GM12878 (cell line): ENCODE measurements around the gene LGI4. TPM values are rescaled to one million over a fixed set of nuclear protein-coding genes. Genes with fewer than 3 reads are reported as not detected.

Experiments
- ATAC-seq: fragments of 200-7000 bp; cut with Tn5 transposase; 3 replicates; pipeline ENCODE4 v1.9.1; 2020; ENCODE audit warnings: mild to moderate bottlenecking, moderate library complexity
- BruUV-seq: library from RNA; stranded (reverse); fragments of 400-500 nt; replicated peaks from 2 replicates; lab custom pipeline; 2021; lab: Mats Ljungman, UMichigan
- CTCF ChIA-PET: fragments of 300-600 bp; sonication (Branson Sonifier 250); formaldehyde crosslinking; extraction: SDS; loops from one replicate; lab custom pipeline; 2021; ENCODE audit warnings: inconsistent platforms; lab: Yijun Ruan, JAX
- POLR2A ChIA-PET: fragments of 350-600 bp; formaldehyde crosslinking; extraction: SDS; loops from one replicate; lab custom pipeline; 2021; ENCODE audit warnings: inconsistent platforms; lab: Charles Lee
- RAD21 ChIA-PET: fragments of 300-600 bp; sonication (Branson Sonifier 250); formaldehyde crosslinking; loops from one replicate; lab custom pipeline; 2023; ENCODE audit warnings: antibody characterized with exemption; ENCODE audit not compliant: unreplicated experiment; lab: Charles Lee
- SMC1A ChIA-PET: fragments of 300-600 bp; sonication (Branson Sonifier 250); formaldehyde crosslinking; loops from one replicate; lab custom pipeline; 2023; ENCODE audit not compliant: unreplicated experiment, uncharacterized antibody; lab: Charles Lee
- DNase-seq: peaks from one replicate; pipeline ENCODE4 v3.0.0-alpha.2; 2011; ENCODE audit warnings: low read depth, low spot score
- FAIRE-seq: peaks from 3 replicates; lab custom pipeline; 2011; peaks lifted over from hg19 to GRCh38; lab: Jason Lieb, UNC
- H2AFZ ChIP-seq: 2 replicates; pipeline ENCODE4 v1.6.0; 2011; ENCODE audit warnings: low read depth, low read length, control low read depth; ENCODE audit not compliant: control insufficient read depth
- H3K27ac ChIP-seq: 2 replicates; pipeline ENCODE4 v1.5.1; 2011; ENCODE audit warnings: control low read depth; ENCODE audit not compliant: control insufficient read depth, insufficient read depth
- H3K27me3 ChIP-seq, 2 experiments: replicated peaks in 1 of 2; 2 replicates each; pipeline versions ENCODE4 v1.6.0 to v1.6.1; 2011; ENCODE audit warnings: low read length in 1 of 2; ENCODE audit not compliant: control insufficient read depth in 2 of 2, insufficient read depth in 2 of 2
- H3K36me3 ChIP-seq, 2 experiments: 2 replicates each; pipeline ENCODE4 v1.5.1; 2011; ENCODE audit warnings: low read length in 1 of 2; ENCODE audit not compliant: control insufficient read depth in 2 of 2, insufficient read depth in 2 of 2
- H3K4me1 ChIP-seq: 2 replicates; pipeline ENCODE4 v1.6.1; 2011; ENCODE audit warnings: mild to moderate bottlenecking, low read length, moderate library complexity, mixed read lengths; ENCODE audit not compliant: control insufficient read depth, insufficient read depth
- H3K4me2 ChIP-seq: 2 replicates; pipeline ENCODE4 v1.6.0; 2011; ENCODE audit warnings: control low read depth; ENCODE audit not compliant: control insufficient read depth, insufficient read depth
- H3K4me3 ChIP-seq: fragments of 200-600 bp; sonication (generic); 2 replicates; pipeline ENCODE4 v1.5.1; 2016
- H3K79me2 ChIP-seq: 2 replicates; pipeline ENCODE4 v1.6.0; 2011; ENCODE audit warnings: low read length; ENCODE audit not compliant: control insufficient read depth, insufficient read depth
- H3K9ac ChIP-seq: 2 replicates; pipeline ENCODE4 v1.8.0; 2011; ENCODE audit warnings: low read length, control low read depth, mixed read lengths; ENCODE audit not compliant: control insufficient read depth, insufficient read depth
- H3K9me3 ChIP-seq: replicated peaks from 3 replicates; pipeline ENCODE4 v1.5.1; 2011; ENCODE audit warnings: mild to moderate bottlenecking, low read length; ENCODE audit not compliant: control insufficient read depth, insufficient read depth
- H4K20me1 ChIP-seq: 2 replicates; pipeline ENCODE4 v1.6.0; 2011; ENCODE audit not compliant: control insufficient read depth, insufficient read depth
- FOXM1 ChIP-seq: IDR thresholded peaks from 2 replicates; pipeline ENCODE4 v1.6.1; 2012; ENCODE audit warnings: low read depth, mild to moderate bottlenecking, inconsistent platforms, low read length, moderate library complexity
- SMARCA5 ChIP-seq: fragments of 450-650 bp; IDR thresholded peaks from 2 replicates; pipeline ENCODE4 v1.6.1; 2017; ENCODE audit warnings: mild to moderate bottlenecking
- ZNF384 ChIP-seq: IDR thresholded peaks from 2 replicates; pipeline ENCODE4 v1.6.1; 2012; ENCODE audit warnings: low read depth, mild to moderate bottlenecking, low read length, improper control_type of control experiment, borderline replicate concordance
- WGBS: methylation state at CpG from one replicate; pipeline ENCODE4 v1.1.6; 2016; ENCODE audit warnings: low lambda C conversion rate; ENCODE audit not compliant: insufficient replicate concordance, insufficient coverage; ENCODE audit errors: missing lambda C conversion rate; 5-methylcytosine and 5-hydroxymethylcytosine counted together
- in situ Hi-C: fragments of 300-500 bp; cut with MboI; formaldehyde crosslinking; loops from 9 replicates; pipeline ENCODE4 v1.14.3; 2018; ENCODE audit warnings: mixed read lengths
- intact Hi-C: fragments of 100-400 bp; cut with micrococcal nuclease; formaldehyde crosslinking; loops from one replicate; pipeline ENCODE4 v1.14.2; 2022; ENCODE audit not compliant: unreplicated experiment
- polyA plus RNA-seq, 11 experiments: library from polyadenylated mRNA; depleted of rRNA in 4 of 11; unstranded in 6 of 11; stranded (reverse) in 5 of 11; fragments of >200 nt; fragmentation: Nextera tagmentation in 4 of 11; fragmentation: Illumina TruSeq in 1 of 11; extraction: Ambion mirVana in 4 of 11; extraction: Trizol in 1 of 11; gene quantifications; 1 replicate in 1 of 11; 2 replicates in 10 of 11; pipeline versions ENCODE4 v1.2.1 to v1.2.3, GENCODE V29; 2011 to 2016; ENCODE audit warnings: inconsistent platforms in 2 of 11, missing spikeins in 2 of 11, low read depth in 1 of 11
- total RNA-seq, 4 experiments: library from RNA; depleted of rRNA in 3 of 4; stranded (reverse); fragments of >200 nt in 3 of 4; fragmentation: Illumina TruSeq in 1 of 4; extraction: Trizol in 1 of 4; gene quantifications; 2 replicates each; pipeline versions ENCODE4 v1.2.1 to v1.2.3, GENCODE V29; 2013 to 2021
- TF ChIP-seq, protein P1 (sequence below): fragments of 450-650 bp; IDR thresholded peaks from 2 replicates; pipeline ENCODE4 v1.6.1; 2017; ENCODE audit warnings: mild to moderate bottlenecking
- TF ChIP-seq, protein P2 (sequence below): fragments of 450-650 bp; IDR thresholded peaks from 2 replicates; pipeline ENCODE4 v1.6.1; 2016; ENCODE audit warnings: mild to moderate bottlenecking
- TF ChIP-seq, protein P3 (sequence below): fragments of 450-650 bp; formaldehyde crosslinking; IDR thresholded peaks from 2 replicates; pipeline ENCODE4 v1.4.0; 2020; ENCODE audit warnings: mild to moderate bottlenecking, moderate library complexity
- TF ChIP-seq, protein P4 (sequence below): fragments of 450-650 bp; IDR thresholded peaks from 2 replicates; pipeline ENCODE4 v1.6.1; 2018; ENCODE audit warnings: mild to moderate bottlenecking, low read depth, moderate library complexity; ENCODE audit not compliant: partially characterized antibody
- TF ChIP-seq, protein P5 (sequence below): fragments of 150-350 bp; IDR thresholded peaks from 2 replicates; pipeline ENCODE4 v1.6.1; 2014; ENCODE audit warnings: mild to moderate bottlenecking, low read depth, low read length

The LGI4 gene
- total and polyA plus RNA-seq, 10 of the 15 experiments (the other 5 are each of a cell fraction or from before 2014, with no cell fraction given), result 0.11 TPM; not detected in 9

DNA sequence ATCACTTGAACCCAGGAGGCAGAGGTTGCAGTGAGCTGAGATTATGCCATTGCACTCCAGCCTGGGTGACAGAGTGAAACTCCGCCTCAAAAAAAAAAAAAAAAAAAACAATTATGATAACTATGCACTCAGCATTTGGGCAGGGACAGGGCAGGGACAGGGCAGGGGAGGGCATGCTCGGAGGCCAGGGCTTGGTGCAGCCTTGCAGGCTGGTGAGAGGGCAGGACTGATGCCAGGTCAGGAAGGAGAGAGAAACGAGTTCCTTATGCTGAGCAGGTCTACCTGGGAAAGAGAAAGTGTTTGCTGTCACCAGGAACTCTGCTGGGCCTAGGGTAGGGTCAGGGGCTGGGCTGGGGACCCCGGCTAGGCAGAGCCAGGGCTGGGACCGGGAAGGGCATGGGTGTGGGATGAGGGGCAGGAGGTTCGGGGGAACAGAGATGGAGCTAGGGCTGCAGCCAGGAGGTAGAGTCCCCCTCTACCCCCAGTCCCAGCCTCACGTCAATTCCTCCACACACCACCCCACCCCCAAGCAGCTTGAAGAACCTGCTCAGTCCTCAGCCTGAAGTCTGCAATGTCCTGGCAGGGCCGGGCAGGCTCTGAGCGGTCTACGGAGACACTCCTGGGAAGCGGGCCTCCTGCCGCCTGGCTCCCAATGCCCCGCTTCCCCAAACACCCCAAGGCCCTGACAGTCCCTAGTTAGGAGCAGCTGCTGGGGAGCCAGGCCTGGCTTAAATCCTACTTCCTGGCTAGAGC lies 16.4 kb downstream of the LGI4 start (continued):
- TF ChIP-seq, protein P1, sequence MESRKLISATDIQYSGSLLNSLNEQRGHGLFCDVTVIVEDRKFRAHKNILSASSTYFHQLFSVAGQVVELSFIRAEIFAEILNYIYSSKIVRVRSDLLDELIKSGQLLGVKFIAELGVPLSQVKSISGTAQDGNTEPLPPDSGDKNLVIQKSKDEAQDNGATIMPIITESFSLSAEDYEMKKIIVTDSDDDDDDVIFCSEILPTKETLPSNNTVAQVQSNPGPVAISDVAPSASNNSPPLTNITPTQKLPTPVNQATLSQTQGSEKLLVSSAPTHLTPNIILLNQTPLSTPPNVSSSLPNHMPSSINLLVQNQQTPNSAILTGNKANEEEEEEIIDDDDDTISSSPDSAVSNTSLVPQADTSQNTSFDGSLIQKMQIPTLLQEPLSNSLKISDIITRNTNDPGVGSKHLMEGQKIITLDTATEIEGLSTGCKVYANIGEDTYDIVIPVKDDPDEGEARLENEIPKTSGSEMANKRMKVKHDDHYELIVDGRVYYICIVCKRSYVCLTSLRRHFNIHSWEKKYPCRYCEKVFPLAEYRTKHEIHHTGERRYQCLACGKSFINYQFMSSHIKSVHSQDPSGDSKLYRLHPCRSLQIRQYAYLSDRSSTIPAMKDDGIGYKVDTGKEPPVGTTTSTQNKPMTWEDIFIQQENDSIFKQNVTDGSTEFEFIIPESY, result no peak

DNA sequence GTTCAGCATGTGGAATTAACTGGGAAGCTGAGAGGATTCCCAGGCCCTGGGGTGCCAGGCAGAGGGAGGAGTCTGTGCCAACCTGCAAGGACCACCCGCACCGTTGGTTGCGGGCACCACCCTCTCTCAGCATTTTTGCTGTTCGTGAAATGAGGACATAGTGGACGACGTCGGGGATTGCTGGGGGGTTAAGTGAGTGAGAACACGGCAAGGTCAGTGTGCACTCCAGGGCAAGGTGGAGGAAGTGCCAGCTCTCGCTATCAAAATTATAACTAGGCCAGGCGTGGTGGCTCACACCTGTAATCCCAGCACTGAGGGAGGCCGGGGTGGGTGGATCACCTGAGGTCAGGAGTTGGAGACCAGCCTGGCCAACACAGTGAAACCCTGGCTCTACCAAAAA lies 17.1 kb downstream of the LGI4 start:
- no peaks in the 10 kb centered on the region for H4K20me1 ChIP-seq
- peaks cover 6% of the 10 kb centered on the region for H3K4me1 ChIP-seq
- BruUV-seq, result no TSS peak
- DNase-seq (no peak), ATAC-seq (no peak), FAIRE-seq (no peak)
- ChIA-PET POLR2A (interaction anchor here (0.6 kb wide), 1 partner anchor 362 kb away, joined by 5 read pairs; no protein-coding TSS in a partner anchor), SMC1A (interaction anchor here (0.7 to 3.6 kb wide), 3 partner anchors 18 to 230 kb away, joined by 3 to 10 read pairs (median 10); partner anchors contain the start of genes FFAR1 and LGI4), CTCF (interaction anchor here (1.2 to 6.4 kb wide), 4 partner anchors 18 to 99 kb away, joined by 3 to 75 read pairs (median 19); partner anchors contain the start of genes FXYD7 and LGI4), RAD21 (no interaction called here)
- in situ Hi-C loops, result no loop called here
- H3K36me3 ChIP-seq, result no peaks in the 10 kb centered on the region
- intact Hi-C loops, result no loop called here
- no peak overlapping the region for H3K27ac ChIP-seq
- H3K4me3 ChIP-seq, result no peak overlapping the region
- no peak overlapping the region for H3K4me2 ChIP-seq
- no peaks in the 10 kb centered on the region for H3K27me3 ChIP-seq
- no peak overlapping the region for H3K9ac ChIP-seq
- H3K9me3 ChIP-seq, result no peaks in the 10 kb centered on the region
- H2AFZ ChIP-seq, result no peak overlapping the region
- 61% methylated on average over 11 of the region's 11 CpGs for WGBS
- no peaks in the 10 kb centered on the region for H3K79me2 ChIP-seq
- TF ChIP-seq, protein P2, sequence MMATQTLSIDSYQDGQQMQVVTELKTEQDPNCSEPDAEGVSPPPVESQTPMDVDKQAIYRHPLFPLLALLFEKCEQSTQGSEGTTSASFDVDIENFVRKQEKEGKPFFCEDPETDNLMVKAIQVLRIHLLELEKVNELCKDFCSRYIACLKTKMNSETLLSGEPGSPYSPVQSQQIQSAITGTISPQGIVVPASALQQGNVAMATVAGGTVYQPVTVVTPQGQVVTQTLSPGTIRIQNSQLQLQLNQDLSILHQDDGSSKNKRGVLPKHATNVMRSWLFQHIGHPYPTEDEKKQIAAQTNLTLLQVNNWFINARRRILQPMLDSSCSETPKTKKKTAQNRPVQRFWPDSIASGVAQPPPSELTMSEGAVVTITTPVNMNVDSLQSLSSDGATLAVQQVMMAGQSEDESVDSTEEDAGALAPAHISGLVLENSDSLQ, result no peak
- TF ChIP-seq SMARCA5 (no peak), FOXM1 (no peak), ZNF384 (no peak)
- TF ChIP-seq, protein P3, sequence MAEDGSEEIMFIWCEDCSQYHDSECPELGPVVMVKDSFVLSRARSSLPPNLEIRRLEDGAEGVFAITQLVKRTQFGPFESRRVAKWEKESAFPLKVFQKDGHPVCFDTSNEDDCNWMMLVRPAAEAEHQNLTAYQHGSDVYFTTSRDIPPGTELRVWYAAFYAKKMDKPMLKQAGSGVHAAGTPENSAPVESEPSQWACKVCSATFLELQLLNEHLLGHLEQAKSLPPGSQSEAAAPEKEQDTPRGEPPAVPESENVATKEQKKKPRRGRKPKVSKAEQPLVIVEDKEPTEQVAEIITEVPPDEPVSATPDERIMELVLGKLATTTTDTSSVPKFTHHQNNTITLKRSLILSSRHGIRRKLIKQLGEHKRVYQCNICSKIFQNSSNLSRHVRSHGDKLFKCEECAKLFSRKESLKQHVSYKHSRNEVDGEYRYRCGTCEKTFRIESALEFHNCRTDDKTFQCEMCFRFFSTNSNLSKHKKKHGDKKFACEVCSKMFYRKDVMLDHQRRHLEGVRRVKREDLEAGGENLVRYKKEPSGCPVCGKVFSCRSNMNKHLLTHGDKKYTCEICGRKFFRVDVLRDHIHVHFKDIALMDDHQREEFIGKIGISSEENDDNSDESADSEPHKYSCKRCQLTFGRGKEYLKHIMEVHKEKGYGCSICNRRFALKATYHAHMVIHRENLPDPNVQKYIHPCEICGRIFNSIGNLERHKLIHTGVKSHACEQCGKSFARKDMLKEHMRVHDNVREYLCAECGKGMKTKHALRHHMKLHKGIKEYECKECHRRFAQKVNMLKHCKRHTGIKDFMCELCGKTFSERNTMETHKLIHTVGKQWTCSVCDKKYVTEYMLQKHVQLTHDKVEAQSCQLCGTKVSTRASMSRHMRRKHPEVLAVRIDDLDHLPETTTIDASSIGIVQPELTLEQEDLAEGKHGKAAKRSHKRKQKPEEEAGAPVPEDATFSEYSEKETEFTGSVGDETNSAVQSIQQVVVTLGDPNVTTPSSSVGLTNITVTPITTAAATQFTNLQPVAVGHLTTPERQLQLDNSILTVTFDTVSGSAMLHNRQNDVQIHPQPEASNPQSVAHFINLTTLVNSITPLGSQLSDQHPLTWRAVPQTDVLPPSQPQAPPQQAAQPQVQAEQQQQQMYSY (CRISPR knock-in tag), result no peak
- TF ChIP-seq, protein P4, sequence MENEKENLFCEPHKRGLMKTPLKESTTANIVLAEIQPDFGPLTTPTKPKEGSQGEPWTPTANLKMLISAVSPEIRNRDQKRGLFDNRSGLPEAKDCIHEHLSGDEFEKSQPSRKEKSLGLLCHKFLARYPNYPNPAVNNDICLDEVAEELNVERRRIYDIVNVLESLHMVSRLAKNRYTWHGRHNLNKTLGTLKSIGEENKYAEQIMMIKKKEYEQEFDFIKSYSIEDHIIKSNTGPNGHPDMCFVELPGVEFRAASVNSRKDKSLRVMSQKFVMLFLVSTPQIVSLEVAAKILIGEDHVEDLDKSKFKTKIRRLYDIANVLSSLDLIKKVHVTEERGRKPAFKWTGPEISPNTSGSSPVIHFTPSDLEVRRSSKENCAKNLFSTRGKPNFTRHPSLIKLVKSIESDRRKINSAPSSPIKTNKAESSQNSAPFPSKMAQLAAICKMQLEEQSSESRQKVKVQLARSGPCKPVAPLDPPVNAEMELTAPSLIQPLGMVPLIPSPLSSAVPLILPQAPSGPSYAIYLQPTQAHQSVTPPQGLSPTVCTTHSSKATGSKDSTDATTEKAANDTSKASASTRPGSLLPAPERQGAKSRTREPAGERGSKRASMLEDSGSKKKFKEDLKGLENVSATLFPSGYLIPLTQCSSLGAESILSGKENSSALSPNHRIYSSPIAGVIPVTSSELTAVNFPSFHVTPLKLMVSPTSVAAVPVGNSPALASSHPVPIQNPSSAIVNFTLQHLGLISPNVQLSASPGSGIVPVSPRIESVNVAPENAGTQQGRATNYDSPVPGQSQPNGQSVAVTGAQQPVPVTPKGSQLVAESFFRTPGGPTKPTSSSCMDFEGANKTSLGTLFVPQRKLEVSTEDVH, result no peak
- TF ChIP-seq, protein P5, sequence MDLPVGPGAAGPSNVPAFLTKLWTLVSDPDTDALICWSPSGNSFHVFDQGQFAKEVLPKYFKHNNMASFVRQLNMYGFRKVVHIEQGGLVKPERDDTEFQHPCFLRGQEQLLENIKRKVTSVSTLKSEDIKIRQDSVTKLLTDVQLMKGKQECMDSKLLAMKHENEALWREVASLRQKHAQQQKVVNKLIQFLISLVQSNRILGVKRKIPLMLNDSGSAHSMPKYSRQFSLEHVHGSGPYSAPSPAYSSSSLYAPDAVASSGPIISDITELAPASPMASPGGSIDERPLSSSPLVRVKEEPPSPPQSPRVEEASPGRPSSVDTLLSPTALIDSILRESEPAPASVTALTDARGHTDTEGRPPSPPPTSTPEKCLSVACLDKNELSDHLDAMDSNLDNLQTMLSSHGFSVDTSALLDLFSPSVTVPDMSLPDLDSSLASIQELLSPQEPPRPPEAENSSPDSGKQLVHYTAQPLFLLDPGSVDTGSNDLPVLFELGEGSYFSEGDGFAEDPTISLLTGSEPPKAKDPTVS, result no peak
